A204.1 (cell line): ENCODE data around the gene OSBPL5.

Experiments
- FAIRE-seq: peaks from 2 replicates; lab custom pipeline; 2012; peaks lifted over from hg19 to GRCh38; lab: Jason Lieb, UNC

Gene OSBPL5

GRCh38 chr11:3134218-3134621, 30.9 kb downstream of the OSBPL5 start:
- no peak for FAIRE-seq

DNA sequence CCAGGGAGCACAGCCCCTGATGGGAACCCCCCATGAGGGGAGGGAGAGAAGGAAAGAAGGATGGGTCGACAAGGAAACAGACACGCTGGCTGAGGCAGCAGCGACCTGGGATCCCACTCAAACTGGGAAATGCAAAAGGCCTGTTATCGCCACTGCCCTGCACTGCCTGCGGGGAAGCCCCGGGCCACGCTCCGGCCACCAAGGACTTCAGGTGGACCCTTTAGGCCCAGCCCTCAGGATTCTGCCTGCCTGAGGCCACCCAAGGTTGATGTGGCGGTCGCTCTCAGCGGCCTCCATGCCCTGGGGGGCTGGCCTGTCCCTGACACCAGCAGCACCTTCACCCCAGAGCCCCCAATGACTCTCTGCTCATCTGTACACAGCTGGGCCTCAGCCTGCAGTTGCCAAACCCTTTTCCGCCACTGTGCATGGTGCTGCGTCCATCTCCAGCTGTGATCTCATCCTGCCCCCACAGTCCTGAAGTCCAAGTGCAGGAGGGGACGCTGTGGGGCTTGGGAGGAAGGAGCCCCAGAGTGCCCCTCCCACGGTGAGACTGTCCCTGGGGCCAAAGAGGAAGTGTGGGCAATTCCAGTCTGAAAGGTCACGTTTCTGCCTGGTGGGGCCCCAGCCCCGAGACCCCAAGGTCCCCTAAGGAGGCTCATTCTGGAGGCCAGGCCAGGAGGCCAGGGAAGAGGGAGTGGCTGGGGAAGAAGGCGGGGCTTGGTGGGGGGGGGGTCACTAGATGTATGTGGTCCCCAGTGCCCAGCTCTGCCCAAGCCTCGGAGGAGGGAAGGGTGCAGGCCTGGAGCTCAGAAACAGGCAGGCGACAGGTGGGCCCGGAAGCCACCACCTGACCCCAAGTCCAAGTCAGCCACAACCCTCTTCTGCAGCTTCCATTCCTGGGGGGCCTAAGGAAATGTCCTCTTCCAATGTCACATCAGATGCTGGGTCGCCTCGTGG, 31.6 kb downstream of the OSBPL5 start:
- no peak for FAIRE-seq

- no peak for FAIRE-seq
Measured at GRCh38 chr11:3132831-3133260, 32.3 kb downstream of the OSBPL5 start.

GRCh38 chr11:3132271-3132781, 32.8 kb downstream of the OSBPL5 start:
- FAIRE-seq = no peak

GRCh38 chr11:3131330-3131941, 33.7 kb downstream of the OSBPL5 start:
- no peak for FAIRE-seq

DNA sequence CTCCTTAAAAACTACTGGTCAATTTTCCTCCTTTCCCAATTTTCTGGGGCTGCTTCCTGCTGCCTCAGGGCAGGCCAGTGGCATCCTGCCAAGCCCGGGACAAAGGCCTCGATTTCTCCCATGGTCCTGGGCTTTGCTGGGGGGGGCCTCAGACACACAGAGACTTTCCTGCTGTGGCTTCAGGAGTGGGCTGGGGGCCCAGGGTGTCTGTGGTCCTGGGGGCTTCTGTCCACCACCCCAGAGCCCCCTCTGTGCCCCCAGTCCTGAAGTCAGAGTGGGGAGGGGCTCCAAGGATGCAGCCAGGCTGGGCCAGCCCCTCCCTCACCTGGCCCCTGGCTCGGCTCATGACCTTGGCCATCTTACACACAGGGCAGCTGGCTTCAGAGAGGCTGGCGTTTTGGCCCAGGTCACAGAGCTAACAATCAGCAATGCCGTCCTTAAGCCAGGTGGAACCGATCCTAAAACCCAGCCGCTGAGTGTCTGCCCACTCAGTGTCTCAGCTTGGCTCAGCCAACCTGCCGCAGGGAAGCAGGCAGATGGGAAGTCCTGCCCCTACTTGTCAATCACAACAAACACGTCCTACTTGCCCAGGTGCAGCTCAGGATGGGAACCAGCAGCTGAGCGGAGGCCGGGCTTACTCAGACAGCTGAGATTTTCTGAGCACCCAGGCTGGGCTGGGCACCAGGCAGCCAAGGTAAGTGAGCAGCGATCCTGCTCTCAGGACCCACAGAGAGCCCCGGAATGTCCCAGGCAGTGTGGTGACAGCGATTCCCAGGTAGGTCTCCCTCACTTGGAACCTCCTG, 34.6 kb downstream of the OSBPL5 start:
- no peak for FAIRE-seq

GRCh38 chr11:3129591-3130268, 35.4 kb downstream of the OSBPL5 start:
- no peak for FAIRE-seq

GRCh38 chr11:3129181-3129590, 35.9 kb downstream of the OSBPL5 start:
- FAIRE-seq = no peak

GRCh38 chr11:3128356-3129180, 36.5 kb downstream of the OSBPL5 start:
- no peak for FAIRE-seq

- FAIRE-seq = no peak
Measured at GRCh38 chr11:3127706-3128355, 37.3 kb downstream of the OSBPL5 start.

GRCh38 chr11:3126901-3127691, 38.0 kb downstream of the OSBPL5 start:
- FAIRE-seq = no peak

DNA sequence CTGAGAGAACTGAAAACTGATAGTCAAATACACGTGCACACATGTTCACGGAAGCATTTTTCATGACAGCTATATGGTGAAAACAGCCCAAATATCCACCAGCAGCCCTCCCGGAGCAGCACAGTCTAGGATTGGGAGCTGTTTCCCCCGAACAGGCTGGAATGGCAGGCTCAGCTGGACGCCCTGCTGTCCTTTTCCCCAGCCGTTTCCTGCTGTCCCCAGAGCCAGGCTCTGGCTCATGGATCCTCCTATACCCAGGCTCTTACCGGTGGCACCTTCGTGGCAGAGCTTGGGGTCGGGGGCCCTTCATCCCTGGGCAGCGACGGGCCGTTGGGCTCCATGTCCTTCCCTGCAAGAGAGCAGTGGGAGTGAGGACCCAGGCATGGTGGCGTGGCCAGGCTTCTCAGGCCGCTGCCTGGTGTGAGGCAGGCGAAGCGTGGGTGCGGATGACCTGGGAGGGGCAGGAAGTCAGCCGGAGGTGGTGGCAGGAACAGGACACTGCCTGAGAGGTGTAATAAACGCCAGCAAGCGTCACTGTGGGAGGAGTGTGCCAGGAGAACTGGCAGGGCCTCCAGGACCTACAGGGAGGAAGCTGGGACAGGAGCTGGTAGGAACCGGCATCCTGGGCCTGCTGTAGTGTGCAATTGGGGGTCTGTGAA, 38.8 kb downstream of the OSBPL5 start:
- FAIRE-seq = no peak

DNA sequence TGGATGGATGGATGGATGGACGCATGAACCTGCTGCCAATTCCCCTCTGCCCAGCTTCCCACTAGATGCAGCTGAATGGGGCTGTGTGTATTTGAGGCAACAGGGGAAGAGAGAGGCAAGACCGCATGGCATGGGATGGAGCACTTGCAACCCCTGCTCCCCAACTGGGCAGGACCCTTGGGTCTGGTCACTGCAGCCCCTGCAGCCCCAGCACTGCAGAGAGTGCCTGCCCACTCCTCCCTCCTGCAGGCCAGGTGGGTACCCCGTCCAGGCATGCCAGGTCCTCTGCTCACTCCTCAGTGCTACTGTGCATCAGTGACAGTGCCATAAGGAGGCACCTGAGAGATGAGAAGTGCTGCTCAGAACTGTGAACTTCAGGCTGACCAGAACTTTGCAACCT, 40.3 kb downstream of the OSBPL5 start:
- FAIRE-seq = no peak

DNA sequence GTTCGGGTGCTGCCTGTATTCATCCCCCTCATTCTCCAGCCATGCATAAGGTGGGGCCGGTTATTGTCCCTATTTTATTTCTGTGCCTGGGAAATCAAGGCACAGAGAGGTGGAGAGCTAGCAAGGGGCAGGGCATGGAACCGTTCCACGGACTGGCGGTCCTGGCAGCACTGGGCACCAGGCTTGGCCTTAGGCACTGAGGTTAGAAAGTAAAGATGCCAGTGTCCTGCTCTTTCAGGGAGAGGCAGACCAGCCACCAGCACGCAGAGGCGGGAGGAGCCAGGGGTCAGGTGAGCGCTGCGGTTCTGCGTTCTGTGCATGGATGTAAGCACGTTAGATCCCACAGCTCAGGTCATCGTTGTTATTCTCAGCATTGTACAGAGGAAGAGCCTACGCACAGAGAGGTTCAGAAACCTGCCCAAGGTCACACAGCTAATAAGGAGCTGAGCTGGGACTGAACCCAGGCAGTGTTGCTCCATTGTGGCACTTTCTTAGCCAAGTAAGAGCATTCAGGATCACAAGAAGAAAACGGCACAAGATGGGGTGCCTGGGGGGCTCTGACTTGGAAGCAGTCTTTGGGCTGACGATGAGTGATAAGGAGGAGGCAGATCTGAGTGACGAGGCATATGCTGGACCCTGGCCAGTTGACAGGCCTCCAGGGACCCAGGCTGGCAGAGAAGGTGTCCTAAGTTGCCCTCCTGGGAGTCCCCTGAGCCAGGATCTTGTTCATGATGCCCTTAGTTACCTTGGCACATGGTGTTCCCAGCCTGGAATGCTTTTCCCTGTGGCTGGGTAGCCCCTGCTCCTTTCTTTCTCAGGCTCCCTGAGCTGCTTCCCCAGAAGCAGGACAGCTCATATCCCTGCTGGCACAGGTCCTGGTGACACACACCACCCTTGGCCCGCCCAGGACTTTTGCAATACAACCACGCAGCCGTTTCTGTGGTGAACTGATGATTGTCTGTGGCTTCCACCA, 41.1 kb downstream of the OSBPL5 start:
- FAIRE-seq = no peak

DNA sequence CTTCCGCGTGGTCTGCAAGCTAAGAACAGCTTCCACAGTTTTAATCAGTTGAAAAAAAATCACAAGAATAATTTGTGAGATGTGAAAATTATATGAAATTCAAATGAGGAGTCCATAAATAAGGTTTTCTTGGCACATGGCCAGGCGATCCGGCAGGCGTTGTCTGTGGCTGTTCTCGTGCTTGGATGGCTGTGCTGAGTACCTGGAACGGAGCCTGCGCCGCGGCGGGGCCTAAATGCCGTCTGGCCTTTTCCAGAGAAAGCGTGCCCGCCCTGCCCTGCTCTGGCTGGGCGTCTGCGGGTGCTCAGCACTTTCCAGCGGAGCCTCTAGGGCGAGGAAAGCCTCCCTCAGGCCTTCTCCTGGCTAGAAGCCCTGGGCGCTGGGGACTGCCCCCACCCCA, 41.8 kb downstream of the OSBPL5 start:
- no peak for FAIRE-seq

DNA sequence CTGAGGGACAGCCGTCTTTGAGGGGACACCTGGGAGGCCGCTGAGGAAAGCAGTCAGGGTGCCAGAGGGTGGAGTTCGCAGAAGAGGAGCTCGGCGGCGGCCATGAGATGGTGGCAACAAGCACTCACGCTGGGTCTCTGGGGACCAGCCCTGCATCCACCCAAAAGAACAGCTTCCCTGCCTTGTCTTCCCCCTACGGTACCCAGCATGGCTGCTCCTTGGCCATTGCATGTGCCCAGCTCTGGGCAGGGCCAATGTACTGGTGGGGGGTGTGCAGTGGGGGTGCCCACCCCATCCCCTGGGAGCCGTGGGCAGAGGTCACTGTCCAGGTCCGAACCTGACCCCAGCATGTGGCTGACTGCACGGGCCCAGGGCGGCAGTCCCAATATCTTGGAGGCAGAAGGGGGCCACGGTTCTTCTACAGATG, 42.3 kb downstream of the OSBPL5 start:
- no peak for FAIRE-seq

GRCh38 chr11:3121931-3122774, 43.0 kb downstream of the OSBPL5 start:
- FAIRE-seq = no peak
